Measurements from ENCODE around the gene ADGRG4. TPM values are rescaled to one million over a fixed set of nuclear protein-coding genes. Genes with fewer than 3 reads are reported as not detected.

ADGRG4 gene
- polyA plus RNA-seq, 4 donors: not detected

DNA sequence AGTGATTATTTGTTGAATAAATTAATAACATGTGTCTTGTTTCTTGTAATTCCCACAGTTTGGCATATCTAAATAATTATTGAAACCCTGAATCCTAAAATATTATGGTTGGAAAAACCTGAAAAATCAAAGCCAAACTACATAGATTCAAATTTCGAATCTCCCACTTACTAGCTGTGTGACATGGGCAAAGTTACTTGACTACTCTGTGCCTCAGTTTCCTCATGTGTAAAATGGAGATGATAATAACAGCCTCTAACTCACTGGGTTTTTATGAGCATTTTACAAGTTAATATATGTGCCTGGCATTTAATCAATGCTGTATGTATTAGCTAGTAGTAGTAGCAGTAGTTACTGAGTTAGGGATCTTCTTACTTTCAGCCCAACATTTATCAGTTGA, 152.4 kb downstream of the ADGRG4 start:
- no peak for DNase-seq (ENCODE audit: low read depth in 4 of 4, low spot score in 2 of 4)

DNA sequence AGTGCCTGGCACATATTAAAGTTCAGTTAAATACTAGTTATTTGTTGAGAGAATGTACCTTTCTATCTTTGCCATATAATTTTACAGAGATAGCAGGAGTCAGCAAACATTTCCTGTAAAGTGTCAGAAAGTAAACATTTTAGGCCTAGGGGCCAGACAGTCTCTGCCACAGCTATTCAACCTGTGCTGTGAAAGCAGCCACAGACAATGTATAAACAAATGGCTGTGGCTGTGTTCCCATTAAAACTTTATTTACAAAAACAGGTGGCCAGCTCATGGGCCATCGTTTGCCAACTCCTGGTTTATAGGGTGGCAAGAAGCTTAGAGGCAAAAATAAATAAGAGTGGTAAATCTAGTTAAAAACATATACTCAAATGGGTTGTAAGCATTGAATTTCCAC, 153.0 kb downstream of the ADGRG4 start:
- DNase-seq (ENCODE audit: low read depth in 4 of 4, low spot score in 2 of 4): no peak

GRCh38 chrX:136456133-136456532, 155.4 kb downstream of the ADGRG4 start:
- DNase-seq (ENCODE audit: low read depth in 4 of 4, low spot score in 2 of 4): no peak

- no peak for DNase-seq (ENCODE audit: low read depth in 4 of 4, low spot score in 2 of 4)
Measured at GRCh38 chrX:136457303-136457917, 156.6 kb downstream of the ADGRG4 start.

- no peak for DNase-seq (ENCODE audit: low read depth in 4 of 4, low spot score in 2 of 4)
Measured at GRCh38 chrX:136464589-136464988, 163.8 kb downstream of the ADGRG4 start.

Other genes starting within 250 kb of the ADGRG4 start
- gene FHL1, start 153.4 kb upstream of the ADGRG4 start, polyA plus RNA-seq (ENCODE audit: insufficient read length in 4 of 4): 10 to 100 TPM; 54.1 to 61.2 (median 58.5) TPM
- gene MAP7D3, start 49.6 kb upstream of the ADGRG4 start, polyA plus RNA-seq (ENCODE audit: insufficient read length in 4 of 4): 10 to 100 TPM; 12.1 to 18.2 (median 16.6) TPM
- gene BRS3, start 187.0 kb downstream of the ADGRG4 start, polyA plus RNA-seq (ENCODE audit: insufficient read length in 4 of 4): under 1 TPM in 1 of 4 donors, not detected in 3; 0.08 TPM
- 100 to 1,000 TPM in 3 of 4 donors, 10 to 100 TPM in 1; 98.1 to 122 (median 107) TPM for gene HTATSF1, start 196.6 kb downstream of the ADGRG4 start, polyA plus RNA-seq (ENCODE audit: insufficient read length in 4 of 4)
- 10 to 100 TPM in 2 of 4 donors, 1 to 10 TPM in 2; 4.3 to 12.5 (median 9.9) TPM for gene VGLL1, start 231.3 kb downstream of the ADGRG4 start, polyA plus RNA-seq (ENCODE audit: insufficient read length in 4 of 4)